ENCODE data around the gene RASGRF2.

GRCh38 chr5:81232464-81233079, 272.4 kb downstream of the RASGRF2 start:
- TF ChIP-seq CTCF (IDR thresholded peaks at IDR 0.05; ENCODE audit: poor library complexity, severe bottlenecking) = no peak
- no peak for TF ChIP-seq POLR2AphosphoS5 (IDR thresholded peaks at IDR 0.05)
- TF ChIP-seq EZH2 (IDR thresholded peaks at IDR 0.05; ENCODE audit: borderline replicate concordance, insufficient read depth, low read length, poor library complexity, severe bottlenecking) = no peak
- TF ChIP-seq EP300 (conservative IDR thresholded peaks at IDR 0.05; ENCODE audit: poor library complexity, severe bottlenecking) = no peak
- TF ChIP-seq SMC3 (conservative IDR thresholded peaks at IDR 0.05; ENCODE audit: poor library complexity) = no peak
